GM19025 (cell line): ENCODE results near the gene CPAMD8.
"Not testable (repeated sequence)": the region's sequence is repeated elsewhere in the genome, so short reads cannot be mapped to it uniquely, and the experiment has no call there.

ENCODE experiments used
- ATAC-seq: cut with Tn5 transposase; IDR thresholded peaks from one replicate; pipeline ENCODE4 v1.9.1; 2021; ENCODE audit warnings: mild to moderate bottlenecking, low read depth, moderate library complexity; ENCODE audit not compliant: unreplicated experiment

The CPAMD8 gene

GRCh38 chr19:16878181-16878965, 148.2 kb downstream of the CPAMD8 start:
- no peak for ATAC-seq

- no peak for ATAC-seq
These were observed 149.0 kb downstream of the CPAMD8 start for GRCh38 chr19:16877581-16877980.

GRCh38 chr19:16876904-16877361, 149.7 kb downstream of the CPAMD8 start:
- ATAC-seq: no peak

GRCh38 chr19:16875584-16876555, 150.7 kb downstream of the CPAMD8 start:
- no peak for ATAC-seq

- ATAC-seq: not testable (repeated sequence)
These were observed 151.7 kb downstream of the CPAMD8 start for GRCh38 chr19:16874978-16875299.

- no peak for ATAC-seq
These were observed 152.2 kb downstream of the CPAMD8 start for GRCh38 chr19:16874250-16874977.

- no peak for ATAC-seq
These were observed 153.0 kb downstream of the CPAMD8 start for GRCh38 chr19:16873594-16873993.

GRCh38 chr19:16872728-16873127, 153.9 kb downstream of the CPAMD8 start:
- ATAC-seq: no peak

- no peak for ATAC-seq
These were observed 154.7 kb downstream of the CPAMD8 start for GRCh38 chr19:16871871-16872270.

GRCh38 chr19:16869331-16869972, 157.2 kb downstream of the CPAMD8 start:
- ATAC-seq: no peak

- no peak for ATAC-seq
These were observed 158.0 kb downstream of the CPAMD8 start for GRCh38 chr19:16868423-16869130.

- ATAC-seq: no peak
These were observed 159.4 kb downstream of the CPAMD8 start for GRCh38 chr19:16867211-16867610.

- ATAC-seq: no peak
These were observed 163.7 kb downstream of the CPAMD8 start for GRCh38 chr19:16862826-16863415.

- ATAC-seq: no peak
These were observed 164.8 kb downstream of the CPAMD8 start for GRCh38 chr19:16861834-16862233.

- no peak for ATAC-seq
These were observed 165.6 kb downstream of the CPAMD8 start for GRCh38 chr19:16861011-16861410.

- no peak for ATAC-seq
These were observed 166.5 kb downstream of the CPAMD8 start for GRCh38 chr19:16860118-16860517.

- no peak for ATAC-seq
These were observed 167.0 kb downstream of the CPAMD8 start for GRCh38 chr19:16859626-16860025.

- no peak for ATAC-seq
These were observed 170.5 kb downstream of the CPAMD8 start for GRCh38 chr19:16856091-16856490.

GRCh38 chr19:16853066-16853465, 173.5 kb downstream of the CPAMD8 start:
- no peak for ATAC-seq
